ENCODE results near the gene CMC4.

- TF ChIP-seq REST (IDR thresholded peaks at IDR 0.05; ENCODE audit: insufficient read depth in 1 of 2, low read depth in 2 of 2, low read length in 1 of 2) (no peak), POLR2AphosphoS5 (IDR thresholded peaks at IDR 0.05; ENCODE audit: low read depth, low read length) (no peak), CTCF (IDR thresholded peaks at IDR 0.05) (no peak), TCF7L2 (IDR thresholded peaks at IDR 0.05; ENCODE audit: low read depth, low read length) (no peak)
Observed at GRCh38 chrX:155115174-155115819, 44.4 kb upstream of the CMC4 start.

Data from Panc1 (cell line).